SU-DHL-6 (cell line): Measurements from ENCODE around the gene XPO5.

Experiments
- H2AFZ ChIP-seq: fragments of 200-600 bp; sonication (generic); 2 replicates; pipeline ENCODE4 v1.6.1; 2014; ENCODE audit warnings: low read depth, mild to moderate bottlenecking, moderate library complexity, mixed read lengths, antibody characterized with exemption, low read length; ENCODE audit not compliant: severe bottlenecking
- H3F3A ChIP-seq: fragments of 200-600 bp; shearing (Covaris generic); 2 replicates; pipeline ENCODE4 v1.6.0; 2016; ENCODE audit warnings: antibody characterized with exemption, mild to moderate bottlenecking; ENCODE audit not compliant: insufficient read depth
- H3K27ac ChIP-seq: fragments of 200-600 bp; sonication (generic); 2 replicates; pipeline ENCODE4 v1.5.1; 2016; ENCODE audit warnings: low read depth, mild to moderate bottlenecking, low read length, moderate library complexity, mixed read lengths
- H3K27me3 ChIP-seq: fragments of 200-600 bp; sonication (generic), shearing (Covaris generic); 2 replicates; pipeline ENCODE4 v1.6.0; 2014; ENCODE audit warnings: mild to moderate bottlenecking, low read length
- H3K36me3 ChIP-seq: fragments of 200-600 bp; sonication (generic); 2 replicates; pipeline ENCODE4 v1.6.1; 2014; ENCODE audit warnings: mild to moderate bottlenecking, low read length, mixed read lengths
- H3K4me2 ChIP-seq: fragments of 300-600, 200-600 bp; shearing (Covaris generic), sonication (generic); 2 replicates; pipeline ENCODE4 v1.6.0; 2014; ENCODE audit warnings: low read length, low read depth, mild to moderate bottlenecking; ENCODE audit not compliant: poor library complexity, severe bottlenecking
- H3K4me3 ChIP-seq: fragments of 200-600 bp; sonication (generic); 2 replicates; pipeline ENCODE4 v1.5.1; 2014; ENCODE audit warnings: antibody characterized with exemption, low read length, mild to moderate bottlenecking, mixed read lengths; ENCODE audit not compliant: insufficient read depth, poor library complexity, severe bottlenecking
- H3K79me2 ChIP-seq: fragments of 200-600 bp; sonication (generic); 2 replicates; pipeline ENCODE4 v1.6.1; 2014; ENCODE audit warnings: mild to moderate bottlenecking, low read length, moderate library complexity; ENCODE audit not compliant: insufficient read depth
- H3K9ac ChIP-seq: fragments of 200-600 bp; sonication (generic); 2 replicates; pipeline ENCODE4 v1.7.0; 2014; ENCODE audit warnings: mild to moderate bottlenecking, low read length
- H3K9me2 ChIP-seq: fragments of 200-600 bp; sonication (generic); replicated peaks from 2 replicates; pipeline ENCODE4 v1.6.1; 2014; ENCODE audit warnings: low read length; ENCODE audit not compliant: insufficient read depth
- H3K9me3 ChIP-seq: fragments of 200-600 bp; sonication (generic); 2 replicates; pipeline ENCODE4 v1.6.1; 2014; ENCODE audit warnings: low read length, mixed read lengths; ENCODE audit not compliant: insufficient read depth
- H4K20me1 ChIP-seq: fragments of 200-600 bp; sonication (generic); 2 replicates; pipeline ENCODE4 v1.6.1; 2014; ENCODE audit warnings: low read depth, mild to moderate bottlenecking, antibody characterized with exemption, low read length, moderate library complexity, mixed read lengths
- CTCF ChIP-seq: fragments of 200-600 bp; sonication (generic); IDR thresholded peaks from one replicate; pipeline ENCODE4 v1.5.1; 2017; ENCODE audit warnings: antibody characterized with exemption, mild to moderate bottlenecking, low read length, moderate library complexity; ENCODE audit not compliant: insufficient read depth, poor library complexity, severe bottlenecking
- EZH2phosphoT487 ChIP-seq: fragments of 200-600 bp; sonication (generic), shearing (Covaris generic); conservative IDR thresholded peaks from 2 replicates; pipeline ENCODE4 v1.6.1; 2018; ENCODE audit warnings: mild to moderate bottlenecking, antibody characterized with exemption, low read length, moderate library complexity, mixed read lengths

The XPO5 gene

GRCh38 chr6:43522547-43523261 lies 53.1 kb downstream of the XPO5 start:
- no peak for TF ChIP-seq CTCF
- no peak for TF ChIP-seq EZH2phosphoT487
- Histone ChIP-seq H3K27me3 (no peaks in the 10 kb centered on the region), H4K20me1 (no peaks in the 10 kb centered on the region), H3K4me2 (no peak overlapping the region), H3K27ac (no peak overlapping the region), H3K36me3 (peaks cover 27% of the 10 kb centered on the region; the same call in 1 of the 2 replicates), H3F3A (0 out of 2 replicates have a peak, but pooled peaks cover 14% of the 10 kb centered on the region), H3K9me2 (no peaks in the 10 kb centered on the region), H3K79me2 (peaks cover 20% of the 10 kb centered on the region), H2AFZ (no peak overlapping the region), H3K9me3 (no peaks in the 10 kb centered on the region), H3K9ac (no peak overlapping the region), H3K4me3 (no peak overlapping the region)

- Histone ChIP-seq H3K79me2 (peaks cover 28% of the 10 kb centered on the region), H3K4me3 (no peak overlapping the region), H3K36me3 (peaks cover 25% of the 10 kb centered on the region; the same call in 1 of the 2 replicates), H3K9ac (no peak overlapping the region), H3K9me3 (no peaks in the 10 kb centered on the region), H3K9me2 (no peaks in the 10 kb centered on the region), H4K20me1 (no peaks in the 10 kb centered on the region), H3F3A (0 out of 2 replicates have a peak, but pooled peaks cover 14% of the 10 kb centered on the region), H3K27me3 (no peaks in the 10 kb centered on the region), H3K27ac (no peak overlapping the region), H2AFZ (no peak overlapping the region), H3K4me2 (no peak overlapping the region)
- no peak for TF ChIP-seq CTCF
- TF ChIP-seq EZH2phosphoT487: no peak
Observed at GRCh38 chr6:43521836-43522235, 54.0 kb downstream of the XPO5 start.

GRCh38 chr6:43520097-43520496 lies 55.7 kb downstream of the XPO5 start:
- Histone ChIP-seq H3K4me2 (no peak overlapping the region), H3K9me3 (no peaks in the 10 kb centered on the region), H3K9me2 (no peaks in the 10 kb centered on the region), H3K27me3 (no peaks in the 10 kb centered on the region), H3K79me2 (peaks cover 44% of the 10 kb centered on the region), H3F3A (0 out of 2 replicates have a peak, but pooled peaks cover 14% of the 10 kb centered on the region), H3K9ac (no peak overlapping the region), H3K36me3 (peaks cover 25% of the 10 kb centered on the region; the same call in 1 of the 2 replicates), H3K4me3 (no peak overlapping the region), H4K20me1 (no peaks in the 10 kb centered on the region), H2AFZ (no peak overlapping the region), H3K27ac (no peak overlapping the region)
- TF ChIP-seq EZH2phosphoT487: no peak
- TF ChIP-seq CTCF: no peak
